GM12801 (cell line): ENCODE data around the gene RBP3.

Experiments used
- CTCF ChIP-seq: IDR thresholded peaks from one replicate; pipeline ENCODE4 v1.5.1; 2011; ENCODE audit warnings: control low read depth; ENCODE audit not compliant: insufficient read length; ENCODE audit errors: extremely low read depth

Gene RBP3

DNA sequence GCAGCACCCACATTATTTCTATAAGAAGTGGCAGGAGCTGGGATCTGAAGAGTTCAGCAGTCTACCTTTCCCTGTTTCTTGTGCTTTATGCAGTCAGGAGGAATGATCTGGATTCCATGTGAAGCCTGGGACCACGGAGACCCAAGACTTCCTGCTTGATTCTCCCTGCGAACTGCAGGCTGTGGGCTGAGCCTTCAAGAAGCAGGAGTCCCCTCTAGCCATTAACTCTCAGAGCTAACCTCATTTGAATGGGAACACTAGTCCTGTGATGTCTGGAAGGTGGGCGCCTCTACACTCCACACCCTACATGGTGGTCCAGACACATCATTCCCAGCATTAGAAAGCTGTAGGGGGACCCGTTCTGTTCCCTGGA lies 874 bp upstream of the RBP3 start:
- TF ChIP-seq CTCF, result no peak

- no peak for TF ChIP-seq CTCF
Measured at GRCh38 chr10:47348661-47349470, 703 bp downstream of the RBP3 start.

GRCh38 chr10:47349516-47349915 lies 1.4 kb downstream of the RBP3 start:
- no peak for TF ChIP-seq CTCF

DNA sequence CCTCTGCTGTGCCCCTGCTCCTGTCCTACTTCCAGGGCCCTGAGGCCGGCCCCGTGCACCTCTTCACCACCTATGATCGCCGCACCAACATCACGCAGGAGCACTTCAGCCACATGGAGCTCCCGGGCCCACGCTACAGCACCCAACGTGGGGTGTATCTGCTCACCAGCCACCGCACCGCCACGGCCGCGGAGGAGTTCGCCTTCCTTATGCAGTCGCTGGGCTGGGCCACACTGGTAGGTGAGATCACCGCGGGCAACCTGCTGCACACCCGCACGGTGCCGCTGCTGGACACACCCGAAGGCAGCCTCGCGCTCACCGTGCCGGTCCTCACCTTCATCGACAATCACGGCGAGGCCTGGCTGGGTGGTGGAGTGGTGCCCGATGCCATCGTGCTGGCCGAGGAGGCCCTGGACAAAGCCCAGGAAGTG lies 1.8 kb downstream of the RBP3 start:
- no peak for TF ChIP-seq CTCF

- TF ChIP-seq CTCF, result no peak
Measured at GRCh38 chr10:47350671-47351640, 2.8 kb downstream of the RBP3 start.

GRCh38 chr10:47351899-47352815 lies 4.0 kb downstream of the RBP3 start:
- no peak for TF ChIP-seq CTCF
